ENCODE results near the gene B4GALT3.

The B4GALT3 gene

DNA sequence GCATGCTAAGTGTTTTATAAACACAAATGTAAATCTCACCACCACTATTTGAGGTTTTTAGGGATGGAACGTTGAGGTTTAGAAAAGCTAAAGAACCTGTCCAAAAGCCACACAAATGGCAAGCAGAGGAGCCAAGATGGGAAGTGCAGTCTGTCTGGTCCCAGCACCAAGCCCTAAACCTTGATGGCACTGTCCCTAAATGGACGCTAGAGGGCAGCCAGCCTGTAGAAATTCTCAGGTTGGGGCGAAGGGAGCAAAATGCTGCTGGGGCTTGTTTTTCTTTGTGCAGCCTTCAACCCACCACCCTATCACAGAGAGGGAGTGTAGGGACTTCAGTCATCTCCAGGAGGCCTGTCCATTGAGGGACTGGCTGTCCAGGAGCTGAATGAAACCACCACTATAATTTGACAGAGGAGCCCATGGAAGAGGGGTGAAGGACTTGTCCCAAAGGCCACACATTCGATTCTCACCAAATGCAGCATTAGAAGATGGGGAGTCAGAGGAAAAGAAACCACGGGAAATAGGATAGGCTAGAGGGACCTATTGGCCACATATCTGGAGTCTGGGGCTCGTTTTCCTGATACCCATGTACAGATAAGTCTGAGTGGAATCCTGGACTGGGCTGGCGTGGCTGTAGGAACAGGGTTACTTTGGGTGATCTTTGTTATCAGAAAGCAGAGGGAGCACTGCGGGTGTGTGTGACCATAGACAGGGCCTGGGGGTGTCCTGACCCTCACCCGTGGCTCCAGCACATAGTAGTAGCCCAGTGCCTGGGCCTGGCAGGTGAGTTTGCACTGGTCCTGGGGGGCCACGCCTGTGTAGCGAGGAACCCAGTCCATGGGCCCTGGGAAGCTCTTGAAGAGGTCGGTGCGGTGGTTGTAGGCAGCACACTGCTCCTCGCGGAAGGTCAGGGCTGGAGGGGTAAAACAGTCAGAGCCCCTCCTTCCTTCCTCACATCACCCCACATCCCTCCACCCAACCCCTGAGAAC, 15.5 kb upstream of the B4GALT3 start:
- H3K27ac ChIP-seq (ENCODE audit: low read length) = no peak overlapping the region
- H3K9ac ChIP-seq (ENCODE audit: low read length) = no peak overlapping the region

DNA sequence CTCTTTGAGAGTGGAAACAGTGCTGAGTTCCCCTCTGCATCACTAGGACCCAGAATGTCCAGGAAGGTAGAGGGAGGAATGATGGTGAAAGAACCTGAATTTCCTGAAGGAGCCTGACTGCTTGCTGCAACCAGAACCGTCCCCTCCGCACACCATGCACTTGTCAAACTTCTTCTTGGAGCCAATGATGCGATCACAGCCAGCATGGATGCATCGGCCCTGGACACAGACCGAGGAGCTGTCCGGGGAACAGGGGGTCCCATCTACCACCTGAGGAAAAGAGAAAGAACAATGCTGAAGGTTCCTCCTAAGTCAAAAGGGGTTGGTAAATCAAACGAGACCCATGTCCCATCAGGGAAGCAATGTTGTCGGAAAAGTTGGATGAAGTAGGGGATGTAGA, 14.7 kb upstream of the B4GALT3 start:
- no peak overlapping the region for H3K9ac ChIP-seq (ENCODE audit: low read length)
- peaks cover 5% of the 10 kb centered on the region for H3K4me1 ChIP-seq (ENCODE audit: control insufficient read depth, low read depth, low read length)
- H3K27ac ChIP-seq (ENCODE audit: low read length) = no peak overlapping the region
- H3K4me3 ChIP-seq (ENCODE audit: low read length) = no peak overlapping the region
- H3K27me3 ChIP-seq (ENCODE audit: control insufficient read depth, insufficient read depth, low read length) = no peaks in the 10 kb centered on the region
- no peaks in the 10 kb centered on the region for H3K9me3 ChIP-seq (ENCODE audit: control insufficient read depth, low read depth, low read length)
- peaks cover 13% of the 10 kb centered on the region for H3K36me3 ChIP-seq (ENCODE audit: control insufficient read depth, low read depth, low read length)

More for the DNA sequence above, 15.5 kb upstream of the B4GALT3 start:
- Histone ChIP-seq H3K36me3 (ENCODE audit: control insufficient read depth, low read depth, low read length) (peaks cover 13% of the 10 kb centered on the region), H3K27me3 (ENCODE audit: control insufficient read depth, insufficient read depth, low read length) (no peaks in the 10 kb centered on the region), H3K4me3 (ENCODE audit: low read length) (no peak overlapping the region), H3K9me3 (ENCODE audit: control insufficient read depth, low read depth, low read length) (no peaks in the 10 kb centered on the region), H3K4me1 (ENCODE audit: control insufficient read depth, low read depth, low read length) (peaks cover 10% of the 10 kb centered on the region)

DNA sequence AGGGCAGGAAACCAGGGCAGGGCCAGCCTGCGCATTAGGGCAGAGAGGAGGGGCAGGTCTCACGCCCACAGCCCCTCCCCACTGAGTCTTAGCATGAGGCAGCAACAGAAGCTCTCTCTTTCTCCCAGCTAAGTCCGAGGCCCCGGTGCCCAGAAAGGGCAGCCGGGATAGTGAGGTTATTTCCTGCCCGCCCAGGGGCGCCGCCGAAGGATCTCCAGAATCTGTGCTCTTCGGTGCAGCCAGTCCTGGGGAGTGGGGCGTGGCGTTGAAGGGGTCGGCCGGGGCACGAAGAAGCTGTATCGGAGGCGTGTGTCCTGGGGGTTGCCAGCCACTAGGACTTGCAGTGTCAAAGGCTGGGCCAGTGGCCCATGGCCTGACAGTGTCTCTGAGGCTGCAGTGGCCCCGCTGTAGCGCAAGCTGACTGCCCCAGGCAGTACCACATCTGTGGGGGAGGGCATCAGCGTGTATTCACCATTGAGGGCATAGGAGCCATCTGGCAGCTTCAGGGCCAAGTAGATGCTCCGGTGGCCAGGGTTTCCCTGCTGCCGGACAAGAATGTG, 13.7 kb upstream of the B4GALT3 start:
- H3K27me3 ChIP-seq (ENCODE audit: control insufficient read depth, insufficient read depth, low read length) = no peaks in the 10 kb centered on the region
- H3K4me3 ChIP-seq (ENCODE audit: low read length) = no peak overlapping the region
- H3K4me1 ChIP-seq (ENCODE audit: control insufficient read depth, low read depth, low read length) = no peaks in the 10 kb centered on the region
- H3K9me3 ChIP-seq (ENCODE audit: control insufficient read depth, low read depth, low read length) = no peaks in the 10 kb centered on the region
- no peak overlapping the region for H3K9ac ChIP-seq (ENCODE audit: low read length)
- H3K27ac ChIP-seq (ENCODE audit: low read length) = no peak overlapping the region
- peaks cover 13% of the 10 kb centered on the region for H3K36me3 ChIP-seq (ENCODE audit: control insufficient read depth, low read depth, low read length)

DNA sequence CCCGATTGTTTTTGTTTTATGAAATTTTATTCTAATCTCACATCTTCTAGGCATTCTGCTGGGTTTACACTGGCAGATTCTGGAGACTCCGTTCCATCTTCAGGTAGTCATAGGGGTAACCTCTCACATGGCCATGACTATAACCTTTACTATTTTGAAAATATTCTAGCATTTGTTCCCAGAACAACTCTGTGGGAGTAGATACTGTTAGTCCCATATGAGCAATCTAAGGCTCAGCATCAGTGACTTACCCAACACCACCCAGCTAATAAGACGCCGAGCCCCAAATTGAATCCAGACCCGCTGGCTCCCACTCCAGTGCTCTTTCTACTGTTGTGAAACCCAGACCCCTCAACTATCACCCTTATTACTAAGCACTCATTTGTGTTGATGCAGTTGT, 11.7 kb upstream of the B4GALT3 start:
- Histone ChIP-seq H3K4me3 (ENCODE audit: low read length) (no peak overlapping the region), H3K27me3 (ENCODE audit: control insufficient read depth, insufficient read depth, low read length) (no peaks in the 10 kb centered on the region), H3K27ac (ENCODE audit: low read length) (no peak overlapping the region), H3K36me3 (ENCODE audit: control insufficient read depth, low read depth, low read length) (peaks cover 8% of the 10 kb centered on the region), H3K4me1 (ENCODE audit: control insufficient read depth, low read depth, low read length) (no peaks in the 10 kb centered on the region), H3K9ac (ENCODE audit: low read length) (no peak overlapping the region), H3K9me3 (ENCODE audit: control insufficient read depth, low read depth, low read length) (no peaks in the 10 kb centered on the region)

DNA sequence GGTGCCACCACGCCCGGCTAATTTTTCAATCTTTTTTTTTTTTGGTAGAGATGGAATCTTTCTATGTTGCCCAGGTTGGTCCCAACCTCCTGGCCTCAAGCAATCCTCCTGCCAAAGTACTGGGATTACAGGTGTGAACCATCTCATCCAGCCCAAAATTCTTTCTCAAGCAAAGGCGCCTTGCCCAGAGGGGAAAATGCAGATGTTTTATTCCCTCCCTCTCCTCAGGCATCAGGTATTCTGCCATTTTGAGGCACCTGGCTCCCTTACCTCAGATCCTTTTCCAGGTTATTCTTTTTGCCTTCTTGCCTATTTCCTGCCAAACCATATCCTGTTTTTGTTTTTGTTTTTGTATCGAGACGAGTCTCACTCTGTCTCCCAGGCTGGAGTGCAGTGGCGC, 11.1 kb upstream of the B4GALT3 start:
- Histone ChIP-seq H3K9ac (ENCODE audit: low read length) (no peak overlapping the region), H3K27ac (ENCODE audit: low read length) (no peak overlapping the region), H3K4me3 (ENCODE audit: low read length) (no peak overlapping the region), H3K27me3 (ENCODE audit: control insufficient read depth, insufficient read depth, low read length) (no peaks in the 10 kb centered on the region), H3K4me1 (ENCODE audit: control insufficient read depth, low read depth, low read length) (no peaks in the 10 kb centered on the region), H3K36me3 (ENCODE audit: control insufficient read depth, low read depth, low read length) (peaks cover 8% of the 10 kb centered on the region), H3K9me3 (ENCODE audit: control insufficient read depth, low read depth, low read length) (no peaks in the 10 kb centered on the region)

DNA sequence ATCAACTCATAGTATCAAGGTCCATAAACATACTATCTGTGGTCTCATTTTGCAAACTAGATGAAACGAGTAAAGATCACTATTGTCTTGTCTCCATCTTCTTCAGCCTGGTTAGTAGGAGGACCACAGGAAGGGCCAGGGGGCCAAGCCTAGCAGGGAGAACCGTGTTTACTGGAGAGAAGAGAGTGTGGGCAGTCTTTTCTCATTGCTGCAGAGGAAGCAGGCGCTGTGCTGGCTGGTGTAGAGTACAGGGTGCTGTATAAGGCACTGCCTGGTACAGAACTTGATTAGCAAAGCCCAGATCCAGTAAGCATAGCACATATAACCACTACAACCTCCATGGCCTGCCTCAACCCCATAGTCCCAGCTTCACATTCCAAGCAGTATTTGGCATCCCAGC, 10.0 kb upstream of the B4GALT3 start:
- H3K27ac ChIP-seq (ENCODE audit: low read length) = no peak overlapping the region
- H3K36me3 ChIP-seq (ENCODE audit: control insufficient read depth, low read depth, low read length) = peaks cover 8% of the 10 kb centered on the region
- H3K9ac ChIP-seq (ENCODE audit: low read length) = no peak overlapping the region
- H3K4me1 ChIP-seq (ENCODE audit: control insufficient read depth, low read depth, low read length) = no peaks in the 10 kb centered on the region
- H3K4me3 ChIP-seq (ENCODE audit: low read length) = no peak overlapping the region
- H3K9me3 ChIP-seq (ENCODE audit: control insufficient read depth, low read depth, low read length) = no peaks in the 10 kb centered on the region
- H3K27me3 ChIP-seq (ENCODE audit: control insufficient read depth, insufficient read depth, low read length) = no peaks in the 10 kb centered on the region

DNA sequence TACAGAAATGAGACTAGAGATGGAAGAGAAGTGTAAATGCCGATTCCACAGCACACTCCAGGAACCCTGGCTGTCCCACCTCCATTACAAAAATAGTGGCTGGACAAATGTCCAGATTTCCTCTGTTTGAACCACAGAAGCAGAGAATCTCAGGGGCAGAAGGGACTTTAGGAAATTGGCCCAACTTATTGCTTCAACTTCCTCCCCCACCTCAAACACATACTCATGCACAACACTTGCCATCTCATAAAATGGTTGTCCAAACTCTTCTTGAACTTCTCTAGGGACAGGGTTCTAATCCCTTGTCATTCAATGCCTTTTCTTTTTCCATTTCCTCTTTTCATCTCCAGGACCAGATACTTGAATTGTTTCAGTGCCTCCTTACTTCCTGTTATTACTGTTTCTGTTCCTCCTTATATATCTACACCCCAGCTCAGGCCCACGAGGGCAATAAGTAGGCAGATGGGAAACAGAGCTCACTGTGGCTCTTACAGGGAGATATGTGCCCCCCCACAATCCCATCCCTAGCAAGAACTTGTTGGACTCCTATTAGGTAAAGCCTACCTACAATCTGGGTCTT, 8.5 kb upstream of the B4GALT3 start:
- Histone ChIP-seq H3K9ac (ENCODE audit: low read length) (no peak overlapping the region), H3K4me1 (ENCODE audit: control insufficient read depth, low read depth, low read length) (no peaks in the 10 kb centered on the region)

DNA sequence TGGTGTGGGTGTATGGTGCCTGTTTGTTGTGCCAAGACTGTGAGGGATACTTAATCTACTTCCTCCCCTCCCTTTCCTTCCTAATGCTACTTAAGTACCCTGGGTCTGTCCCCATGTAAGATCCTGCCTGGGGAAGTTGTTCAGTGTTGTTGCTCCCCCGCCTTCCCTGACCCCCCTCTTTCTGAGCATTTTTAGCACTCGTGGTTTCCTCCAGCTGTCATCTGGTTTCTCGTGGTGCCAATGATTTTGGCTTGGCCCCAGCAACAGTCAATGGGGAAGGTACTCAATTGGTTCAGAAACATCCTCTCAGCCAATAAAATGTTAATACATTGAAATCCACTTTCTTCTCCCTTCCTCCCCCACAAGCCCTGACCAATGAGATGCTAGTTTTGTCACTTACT, 8.0 kb upstream of the B4GALT3 start:
- no peak overlapping the region for H3K9ac ChIP-seq (ENCODE audit: low read length)
- H3K9me3 ChIP-seq (ENCODE audit: control insufficient read depth, low read depth, low read length) = no peaks in the 10 kb centered on the region
- H3K4me1 ChIP-seq (ENCODE audit: control insufficient read depth, low read depth, low read length) = no peaks in the 10 kb centered on the region
- no peaks in the 10 kb centered on the region for H3K27me3 ChIP-seq (ENCODE audit: control insufficient read depth, insufficient read depth, low read length)
- H3K36me3 ChIP-seq (ENCODE audit: control insufficient read depth, low read depth, low read length) = no peaks in the 10 kb centered on the region
- H3K4me3 ChIP-seq (ENCODE audit: low read length) = no peak overlapping the region
- no peak overlapping the region for H3K27ac ChIP-seq (ENCODE audit: low read length)

More for the DNA sequence above, 8.5 kb upstream of the B4GALT3 start:
- Histone ChIP-seq H3K27me3 (ENCODE audit: control insufficient read depth, insufficient read depth, low read length) (no peaks in the 10 kb centered on the region), H3K4me3 (ENCODE audit: low read length) (no peak overlapping the region), H3K9me3 (ENCODE audit: control insufficient read depth, low read depth, low read length) (no peaks in the 10 kb centered on the region), H3K27ac (ENCODE audit: low read length) (no peak overlapping the region), H3K36me3 (ENCODE audit: control insufficient read depth, low read depth, low read length) (no peaks in the 10 kb centered on the region)

DNA sequence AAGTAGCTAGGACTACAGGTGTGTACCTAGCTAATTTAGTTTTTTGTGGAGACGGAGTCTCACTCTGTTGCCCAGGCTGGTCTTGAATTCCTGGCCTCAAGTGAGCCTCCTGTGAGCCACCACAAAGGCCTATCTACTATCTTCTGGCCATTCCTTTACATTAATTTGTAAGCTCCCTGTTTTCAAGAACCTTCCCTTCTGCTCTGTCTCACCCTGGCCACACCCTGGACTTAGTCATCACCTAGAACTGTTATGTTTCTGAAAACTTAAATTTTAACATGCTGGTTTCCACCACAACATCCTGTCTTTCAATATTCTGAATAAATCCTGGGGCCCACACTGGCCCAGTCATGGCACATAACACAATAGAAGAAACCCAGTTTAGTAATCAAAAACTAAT, 4.9 kb upstream of the B4GALT3 start:
- H3K27me3 ChIP-seq (ENCODE audit: control insufficient read depth, insufficient read depth, low read length) = no peaks in the 10 kb centered on the region
- no peak overlapping the region for H3K9ac ChIP-seq (ENCODE audit: low read length)
- no peak overlapping the region for H3K27ac ChIP-seq (ENCODE audit: low read length)
- H3K9me3 ChIP-seq (ENCODE audit: control insufficient read depth, low read depth, low read length) = no peaks in the 10 kb centered on the region
- no peaks in the 10 kb centered on the region for H3K36me3 ChIP-seq (ENCODE audit: control insufficient read depth, low read depth, low read length)
- H3K4me1 ChIP-seq (ENCODE audit: control insufficient read depth, low read depth, low read length) = peaks cover 6% of the 10 kb centered on the region
- no peak overlapping the region for H3K4me3 ChIP-seq (ENCODE audit: low read length)

DNA sequence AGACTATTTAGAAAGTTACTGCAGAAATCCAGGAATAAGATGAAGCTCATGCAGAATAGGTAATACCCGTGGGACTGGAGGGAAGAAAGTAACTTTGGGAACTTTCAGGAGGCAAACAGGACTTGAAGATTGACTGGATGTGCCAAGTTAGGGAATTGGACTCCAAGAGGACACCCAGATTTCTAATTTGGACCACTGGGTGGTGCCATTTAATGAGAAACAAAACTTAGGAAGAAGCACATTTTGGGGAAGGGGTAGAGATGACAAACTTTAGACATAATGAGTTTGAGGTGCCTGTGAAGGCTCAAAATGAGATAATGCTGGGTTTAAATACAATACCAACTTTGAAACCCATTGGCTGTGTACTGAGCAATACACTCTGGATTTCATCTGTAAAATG, 3.3 kb upstream of the B4GALT3 start:
- Histone ChIP-seq H3K9me3 (ENCODE audit: control insufficient read depth, low read depth, low read length) (no peaks in the 10 kb centered on the region), H3K27me3 (ENCODE audit: control insufficient read depth, insufficient read depth, low read length) (no peaks in the 10 kb centered on the region), H3K27ac (ENCODE audit: low read length) (no peak overlapping the region), H3K4me1 (ENCODE audit: control insufficient read depth, low read depth, low read length) (peaks cover 6% of the 10 kb centered on the region), H3K36me3 (ENCODE audit: control insufficient read depth, low read depth, low read length) (no peaks in the 10 kb centered on the region), H3K4me3 (ENCODE audit: low read length) (no peak overlapping the region), H3K9ac (ENCODE audit: low read length) (no peak overlapping the region)

DNA sequence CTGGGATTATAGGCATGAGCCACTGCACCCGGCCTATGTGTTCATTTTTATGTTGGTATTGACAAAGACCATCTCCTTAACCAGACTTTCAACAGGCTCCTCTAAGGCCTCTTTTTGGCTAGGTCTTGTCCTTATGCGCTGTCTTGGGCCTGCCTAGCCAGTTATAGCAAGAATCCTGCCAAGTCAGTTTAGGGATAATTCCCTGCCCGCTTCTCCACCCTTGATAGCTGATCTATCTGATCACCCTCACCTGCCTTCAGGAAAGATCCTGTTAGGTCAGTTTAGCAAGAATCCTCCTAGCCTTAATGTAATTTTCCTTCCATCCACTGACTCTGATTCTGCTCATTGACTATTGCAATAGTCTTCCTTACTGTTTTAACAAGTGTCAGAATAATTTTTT, 2.4 kb upstream of the B4GALT3 start:
- Histone ChIP-seq H3K4me1 (ENCODE audit: control insufficient read depth, low read depth, low read length) (peaks cover 6% of the 10 kb centered on the region), H3K4me3 (ENCODE audit: low read length) (no peak overlapping the region), H3K27me3 (ENCODE audit: control insufficient read depth, insufficient read depth, low read length) (no peaks in the 10 kb centered on the region), H3K36me3 (ENCODE audit: control insufficient read depth, low read depth, low read length) (peaks cover 6% of the 10 kb centered on the region), H3K9me3 (ENCODE audit: control insufficient read depth, low read depth, low read length) (no peaks in the 10 kb centered on the region), H3K9ac (ENCODE audit: low read length) (no peak overlapping the region), H3K27ac (ENCODE audit: low read length) (no peak overlapping the region)

Measured in iPS-18a (cell line).